ENCODE results near the gene YLPM1.
A peak's percentile ranks its signal among the peaks of the same experiment; 100 is the strongest.

YLPM1 gene

GRCh38 chr14:74879427-74880182 is 116.5 kb downstream of the YLPM1 start:
- DNase-seq = no peak

- peak; percentile 79 for DNase-seq
Observed at GRCh38 chr14:74881431-74882102, 118.5 kb downstream of the YLPM1 start, which contains the start of gene DLST. TSS of gene DLST (plus strand) at chr14:74881916. CDS start at chr14:74881954, 38 bp downstream.

- DNase-seq = no peak
Observed at GRCh38 chr14:74882103-74882920, 119.2 kb downstream of the YLPM1 start.

Measured in NCI-H1092 (cell line).